Keratinocyte (primary cell): ENCODE measurements around the gene NUDT2.

Source experiments
- CTCF ChIP-seq, 3 experiments: IDR thresholded peaks in 1 of 3; conservative IDR thresholded peaks in 1 of 3; optimal IDR thresholded peaks in 1 of 3; 2 replicates in 2 of 3; 3 replicates in 1 of 3; pipeline versions ENCODE3 to v1.5.1; 2011; ENCODE audit warnings: low read length in 3 of 3, mild to moderate bottlenecking in 3 of 3, moderate library complexity in 2 of 3, control low read depth in 1 of 3, inconsistent platforms in 1 of 3; ENCODE audit not compliant: insufficient read depth in 2 of 3; ENCODE audit errors: extremely low read depth in 1 of 3
- EZH2 ChIP-seq: IDR thresholded peaks from one replicate; pipeline ENCODE4 v1.6.1; 2012; ENCODE audit warnings: inconsistent platforms, mild to moderate bottlenecking, low read length, moderate library complexity

GRCh38 chr9:34333836-34334235 is 4.5 kb downstream of the NUDT2 start:
- TF ChIP-seq CTCF (optimal IDR thresholded peaks at IDR 0.05 in 1 of 3, IDR thresholded peaks at IDR 0.05 in 1 of 3, conservative IDR thresholded peaks at IDR 0.05 in 1 of 3; ENCODE audit: extremely low read depth in 1 of 3, insufficient read depth in 2 of 3, low read length in 3 of 3) (no peak), EZH2 (no peak)
